NCI-H82 treated with DMSO at 0.1 percent for 48 hours (cell line): ENCODE results near the gene MACC1.

Experiments used
- DNase-seq: peaks from one replicate; lab custom pipeline; 2025; ENCODE audit not compliant: unreplicated experiment; lab: John Stamatoyannopoulos, UW

The MACC1 gene

DNA sequence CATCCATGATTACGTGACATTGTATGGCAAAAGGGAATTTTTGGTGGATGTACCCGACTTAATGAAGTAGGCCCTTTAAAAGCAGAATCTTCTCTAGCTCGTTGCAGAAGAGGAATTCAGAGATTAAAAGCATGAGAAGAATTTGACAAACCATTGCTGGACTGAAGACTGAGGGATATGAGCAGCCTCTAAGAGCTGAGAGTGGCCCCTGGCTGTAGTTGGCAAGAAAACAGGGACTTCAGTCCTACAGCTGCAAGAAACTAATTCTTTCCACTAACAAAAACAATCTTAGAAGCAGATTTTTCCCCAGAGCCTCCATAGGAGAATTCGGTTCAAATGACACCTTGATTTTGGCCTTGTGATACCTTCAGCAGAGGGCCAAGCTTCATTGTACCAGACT lies 34.1 kb downstream of the MACC1 start:
- no peak for DNase-seq

DNA sequence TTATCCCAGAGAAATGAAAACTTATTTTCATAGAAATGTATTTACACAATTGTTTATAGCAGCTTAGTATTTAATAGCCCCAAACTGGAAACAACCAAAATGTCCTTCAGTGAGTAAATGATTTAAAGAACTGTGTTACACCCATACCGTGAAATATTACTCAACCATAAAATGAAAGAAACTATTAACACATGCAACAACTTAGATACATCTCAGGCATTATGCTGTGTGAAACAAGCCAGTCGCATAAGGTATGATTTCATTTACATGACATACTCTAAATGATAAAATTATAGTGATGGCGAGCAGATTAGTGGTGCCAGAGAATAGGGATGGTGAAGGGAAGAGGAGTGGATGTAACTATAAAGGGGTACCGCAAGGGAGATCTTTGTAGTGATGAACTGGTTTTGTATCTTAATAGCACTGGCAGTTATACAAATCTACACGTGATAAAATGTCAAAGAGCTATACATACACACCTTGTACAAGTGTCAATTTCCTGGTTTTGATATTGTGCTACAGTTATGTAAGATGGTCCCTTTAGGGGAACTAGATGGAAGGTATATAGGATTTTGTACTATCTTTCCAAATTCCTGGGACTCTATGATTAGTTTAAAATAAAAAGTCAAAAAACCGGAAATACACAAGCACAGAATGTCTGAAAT lies 40.5 kb downstream of the MACC1 start:
- no peak for DNase-seq

DNA sequence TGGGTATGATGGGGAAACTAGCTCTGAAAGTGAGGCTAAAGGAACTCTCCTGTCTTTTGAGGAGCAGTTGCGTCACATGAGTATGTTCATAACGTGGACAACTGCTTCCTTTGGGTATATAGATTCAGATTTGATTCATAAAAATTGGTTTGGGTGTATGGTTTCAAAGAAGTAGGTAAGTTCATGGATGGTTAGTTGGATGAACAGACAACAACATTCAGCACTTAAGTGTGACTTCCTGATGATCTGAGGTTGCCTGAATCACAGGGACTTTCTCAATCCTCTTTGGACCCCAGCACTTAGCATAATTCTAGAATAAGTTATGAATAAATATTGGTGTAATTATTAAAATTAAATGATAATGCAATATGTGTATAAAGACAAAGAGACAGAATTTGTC lies 43.4 kb downstream of the MACC1 start:
- no peak for DNase-seq

DNA sequence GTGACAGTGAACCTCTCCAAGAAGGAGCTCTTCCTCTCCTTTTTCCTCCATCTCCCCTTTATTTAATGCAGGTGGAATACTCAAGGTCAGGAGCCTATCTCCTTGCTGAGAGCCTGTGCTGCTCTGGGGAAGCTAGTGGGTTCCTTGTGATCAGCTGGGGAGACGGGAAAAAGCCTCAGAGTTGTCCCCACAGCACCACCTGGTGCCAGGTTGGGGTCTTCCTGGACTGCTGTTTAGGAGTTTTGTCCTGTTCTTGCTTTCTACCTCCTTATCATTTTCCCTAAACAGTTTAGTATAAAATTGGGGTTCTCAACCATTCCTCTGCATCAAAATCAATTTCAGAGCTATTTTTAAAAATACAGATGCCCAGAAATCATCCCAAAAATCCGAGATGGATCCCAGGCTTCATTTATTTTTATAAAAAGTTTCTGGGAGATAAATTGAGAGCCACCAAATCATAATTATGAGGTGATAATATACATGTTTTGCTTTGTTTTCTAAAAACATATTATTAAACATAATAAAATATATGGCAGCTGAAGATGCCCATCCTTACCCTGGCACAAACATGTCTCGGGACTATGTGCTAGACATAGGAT lies 44.3 kb downstream of the MACC1 start:
- peak; percentile 47 for DNase-seq

DNA sequence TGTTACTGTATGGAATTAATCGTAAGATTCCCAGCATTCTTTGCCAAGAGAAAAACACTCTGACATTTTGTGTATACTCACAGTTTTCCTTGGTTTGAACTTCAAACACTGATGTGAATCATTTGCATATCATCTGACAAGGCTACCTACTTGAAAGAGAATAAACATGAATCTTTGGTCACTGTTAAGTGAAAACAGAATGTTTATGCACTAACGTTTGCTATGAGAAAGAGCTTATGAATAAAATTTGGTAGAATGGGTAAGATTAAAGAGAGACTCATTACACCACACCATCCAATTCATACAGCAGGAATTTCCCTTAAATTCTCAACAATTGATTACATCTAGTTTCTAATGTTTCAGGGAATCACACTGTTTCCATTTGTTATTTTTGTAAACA lies 46.6 kb downstream of the MACC1 start:
- DNase-seq, result no peak

DNA sequence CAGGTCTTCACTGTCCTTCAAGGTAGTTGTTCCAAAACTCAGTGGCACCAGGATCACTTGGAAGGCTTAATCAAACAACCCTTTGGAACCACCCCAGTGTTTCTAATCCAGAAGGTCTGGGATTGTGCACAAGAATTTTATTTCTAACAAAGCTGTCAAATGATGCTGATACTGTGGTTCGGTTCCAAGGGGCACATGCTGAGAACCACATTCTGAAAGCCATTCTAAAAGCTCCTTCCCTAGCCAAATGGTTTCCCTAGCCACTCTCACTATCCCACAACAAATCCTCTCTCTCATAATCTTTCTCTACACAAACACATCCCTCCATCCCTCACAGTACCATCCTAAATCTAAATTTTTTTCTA lies 52.1 kb downstream of the MACC1 start:
- DNase-seq, result no peak

DNA sequence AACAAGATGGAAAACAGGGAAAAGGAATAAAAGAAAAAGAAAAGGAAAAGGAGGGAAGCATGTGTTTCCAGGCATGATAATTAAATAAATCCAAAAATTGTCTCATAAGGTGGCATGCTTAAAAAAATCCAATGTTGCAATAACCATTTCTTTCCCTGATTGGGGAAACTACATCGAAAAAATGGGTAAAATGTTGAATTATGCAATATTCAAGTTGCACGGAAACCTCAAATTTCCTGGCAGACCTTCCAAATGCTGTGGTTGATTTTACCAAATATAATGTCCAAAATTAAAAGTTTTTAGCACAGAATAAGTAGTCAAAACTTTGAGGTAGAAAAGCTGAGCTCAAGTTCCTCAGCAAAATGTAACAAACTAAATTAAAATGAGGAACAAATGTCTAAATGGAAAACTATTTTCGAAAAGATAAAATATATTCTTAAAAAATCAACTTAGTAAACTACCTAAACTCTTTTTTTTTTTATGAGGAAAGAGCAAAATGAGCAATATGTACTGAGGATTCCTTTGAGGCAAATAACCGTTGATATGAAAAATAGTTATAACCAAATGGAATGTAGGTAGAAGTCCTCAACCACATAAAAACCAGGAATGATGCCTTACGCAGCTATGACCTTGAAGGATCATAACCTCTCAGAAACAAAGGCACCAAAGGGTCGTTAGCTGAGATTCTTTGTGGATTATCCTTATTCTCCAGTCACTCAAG lies 52.6 kb downstream of the MACC1 start:
- DNase-seq, result no peak

DNA sequence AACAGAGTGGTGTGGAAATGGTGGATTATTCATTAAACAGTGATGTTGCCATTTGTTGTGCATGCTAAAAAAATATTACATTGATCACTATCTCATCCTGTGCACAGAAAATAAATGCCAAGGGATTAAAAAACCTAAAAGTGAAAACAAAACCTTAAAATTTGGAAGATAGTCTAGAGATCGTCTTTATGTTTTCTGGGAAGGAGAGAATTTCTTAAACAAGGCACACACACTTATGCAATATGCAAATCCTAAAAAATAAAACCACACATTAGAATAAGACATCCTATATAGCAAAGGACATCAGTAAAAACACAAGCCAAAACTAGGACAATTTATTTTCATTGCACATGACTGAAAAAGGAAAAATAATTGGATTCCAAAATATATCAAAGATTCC lies 54.5 kb downstream of the MACC1 start:
- DNase-seq, result no peak

DNA sequence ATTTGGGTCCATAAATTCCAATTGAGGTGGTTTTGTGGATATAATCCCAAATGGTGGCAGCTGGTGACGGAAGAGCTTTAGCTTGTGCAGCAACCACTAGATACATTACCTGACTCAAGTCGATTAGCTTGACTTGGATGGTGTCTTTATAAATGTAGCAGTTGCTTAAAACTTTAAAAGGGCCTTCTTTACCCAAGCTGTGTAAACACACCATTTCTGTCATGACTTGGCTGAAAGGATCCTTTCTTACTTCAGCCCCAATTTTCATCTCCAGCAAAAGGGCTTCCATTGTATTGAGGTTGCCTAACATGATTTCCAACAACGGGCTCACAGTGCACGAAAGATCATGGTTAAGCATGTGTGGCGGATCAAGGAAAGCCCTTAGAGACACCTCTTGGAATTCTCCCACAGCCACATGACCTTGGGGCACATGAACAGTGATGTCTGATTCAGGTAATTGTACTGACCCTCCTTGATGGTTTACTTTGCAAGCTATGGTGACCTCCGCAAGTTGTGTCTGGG lies 57.9 kb downstream of the MACC1 start:
- no peak for DNase-seq

DNA sequence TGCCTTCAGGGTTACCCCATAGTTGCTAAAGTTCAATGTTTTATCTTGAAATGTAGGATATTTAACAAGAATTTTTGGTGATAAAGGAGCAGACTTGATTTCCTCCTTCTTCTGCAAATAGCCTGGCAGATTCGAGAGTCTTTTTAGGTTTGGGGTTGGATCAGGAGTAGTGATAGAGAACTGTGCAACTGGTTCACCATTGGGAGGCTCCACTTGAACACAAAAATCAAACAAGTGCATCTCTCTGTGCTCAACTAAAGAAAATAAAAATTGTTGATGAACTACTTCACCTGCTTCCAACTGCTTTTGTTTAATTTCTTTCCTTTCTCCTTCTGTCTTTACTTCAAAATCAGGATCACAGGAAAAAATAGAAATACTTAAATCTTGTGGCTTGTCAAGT lies 58.5 kb downstream of the MACC1 start:
- DNase-seq, result no peak

DNA sequence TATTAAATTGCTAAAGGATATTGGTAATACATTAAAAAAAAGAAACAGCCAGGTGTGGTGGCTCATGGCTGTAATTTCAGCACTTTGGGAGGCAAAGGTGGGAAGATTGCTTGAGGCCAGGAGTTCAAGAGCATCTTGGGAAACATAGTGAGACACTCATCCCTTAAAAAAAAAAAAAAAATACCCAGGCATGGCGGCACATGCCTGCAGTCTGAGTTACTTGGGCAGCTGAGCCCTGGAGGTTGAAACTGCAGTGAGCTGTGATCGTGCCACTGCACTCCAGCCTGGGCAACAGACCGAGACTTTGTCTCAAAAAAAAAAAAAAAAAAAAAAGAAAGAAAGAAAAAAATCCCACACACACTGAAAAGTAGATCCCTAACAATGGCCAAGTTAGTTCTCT lies 59.7 kb downstream of the MACC1 start:
- no peak for DNase-seq

DNA sequence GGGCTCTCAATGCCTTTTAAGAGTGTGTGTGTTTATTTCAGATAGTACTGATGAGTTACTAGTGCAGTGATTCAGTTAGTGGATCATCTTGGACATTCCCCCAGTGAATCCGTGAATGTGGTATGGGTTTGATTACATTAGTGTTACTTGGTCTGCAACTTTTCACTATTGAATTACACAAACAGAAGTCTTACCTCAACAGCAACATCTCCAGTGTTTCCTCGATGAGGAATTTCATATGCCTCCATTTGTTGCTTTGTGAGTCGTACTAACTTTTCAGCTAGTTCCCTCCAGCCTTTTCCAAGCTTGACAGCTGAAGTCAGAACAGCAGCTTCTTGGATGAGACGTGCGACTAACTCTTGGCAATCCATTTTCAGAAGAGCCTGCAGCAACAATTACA lies 63.2 kb downstream of the MACC1 start:
- no peak for DNase-seq

DNA sequence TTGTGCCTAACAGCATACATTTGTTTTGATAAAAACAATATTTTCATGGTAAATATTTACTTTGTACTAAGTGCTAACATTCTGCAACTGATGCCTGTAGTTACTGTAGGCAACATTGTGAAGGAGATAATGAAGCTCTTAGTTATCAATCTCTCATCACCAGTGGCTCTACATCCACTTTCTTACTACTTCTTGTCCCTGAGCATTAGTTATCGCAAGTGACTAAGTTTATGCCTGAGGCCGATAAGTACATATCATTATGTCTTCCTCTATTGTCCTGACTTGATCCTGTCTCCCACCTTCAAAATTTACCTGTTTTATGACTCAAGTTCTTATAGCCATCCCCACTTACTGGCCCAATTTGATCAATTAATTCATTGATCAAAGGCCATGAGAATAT lies 63.6 kb downstream of the MACC1 start:
- no peak for DNase-seq

DNA sequence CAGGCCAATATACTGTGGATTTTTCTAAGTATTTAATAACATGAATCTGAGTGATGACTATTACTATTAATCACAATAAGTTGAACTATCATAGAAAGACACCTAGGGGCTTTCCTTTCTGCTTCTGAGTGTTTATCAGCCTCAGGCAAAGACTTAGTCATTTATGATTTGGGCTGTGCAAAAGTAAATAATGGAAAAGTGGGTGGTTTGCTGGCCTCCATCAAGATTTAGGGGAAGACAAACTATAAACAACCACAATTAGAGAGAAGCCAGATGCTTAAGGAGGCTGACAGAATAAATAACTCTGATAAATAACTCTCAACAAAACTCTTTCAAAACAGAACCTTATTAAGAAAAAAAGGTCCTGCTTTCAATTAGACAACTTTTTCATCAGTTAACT lies 64.7 kb downstream of the MACC1 start:
- no peak for DNase-seq

DNA sequence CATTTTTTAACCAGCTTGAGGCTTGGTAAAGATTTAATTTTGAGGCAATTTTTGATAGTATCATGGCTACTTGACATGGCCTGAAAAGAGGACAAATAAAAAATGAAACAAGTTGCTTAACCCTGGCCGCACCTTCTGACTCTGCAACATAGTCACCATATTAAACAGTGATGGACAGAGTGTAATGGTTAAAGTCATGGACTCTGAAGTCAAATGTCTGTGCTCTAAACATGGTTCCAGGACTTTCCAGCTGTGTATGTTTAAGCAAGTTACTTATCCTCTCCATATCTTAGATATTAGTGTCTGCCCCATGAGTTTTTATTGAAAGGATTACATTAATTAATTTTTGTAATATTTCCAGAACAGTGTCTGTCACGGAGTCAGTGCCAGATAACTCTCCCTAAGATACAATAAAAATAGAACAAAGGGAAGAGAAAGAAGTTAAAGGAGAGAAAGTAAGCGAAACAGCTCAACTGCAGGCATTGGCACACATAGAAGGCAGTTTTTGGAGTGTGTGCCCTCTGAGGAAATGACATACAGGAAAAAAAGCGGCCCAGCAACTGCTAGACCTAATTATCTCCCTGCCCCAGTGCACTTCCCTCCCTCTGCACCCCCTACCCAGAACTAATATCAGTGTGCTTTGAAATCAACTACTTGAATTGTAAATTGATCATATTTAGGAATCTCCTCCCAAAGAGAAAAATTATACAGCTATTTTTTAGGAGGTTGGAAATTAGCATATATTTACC lies 65.3 kb downstream of the MACC1 start:
- no peak for DNase-seq

DNA sequence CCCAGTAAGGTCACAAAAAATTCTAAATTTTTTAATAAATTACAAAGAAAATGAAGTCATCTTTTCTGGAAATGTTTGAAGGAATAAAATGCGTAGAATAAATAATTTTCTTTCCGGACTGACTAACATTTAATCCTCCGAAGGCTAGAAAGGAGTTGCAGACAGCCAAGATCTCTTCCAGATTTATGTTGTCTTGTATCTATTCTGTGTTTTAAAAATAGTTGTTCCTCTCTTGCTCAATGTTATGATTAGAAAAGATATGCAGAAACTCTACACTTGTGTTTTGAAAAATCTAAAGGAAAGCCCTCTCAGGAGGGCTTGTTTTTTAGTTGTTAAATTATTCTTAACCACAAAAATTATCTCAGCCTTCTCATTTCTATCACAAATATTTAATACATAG lies 70.7 kb downstream of the MACC1 start:
- no peak for DNase-seq

DNA sequence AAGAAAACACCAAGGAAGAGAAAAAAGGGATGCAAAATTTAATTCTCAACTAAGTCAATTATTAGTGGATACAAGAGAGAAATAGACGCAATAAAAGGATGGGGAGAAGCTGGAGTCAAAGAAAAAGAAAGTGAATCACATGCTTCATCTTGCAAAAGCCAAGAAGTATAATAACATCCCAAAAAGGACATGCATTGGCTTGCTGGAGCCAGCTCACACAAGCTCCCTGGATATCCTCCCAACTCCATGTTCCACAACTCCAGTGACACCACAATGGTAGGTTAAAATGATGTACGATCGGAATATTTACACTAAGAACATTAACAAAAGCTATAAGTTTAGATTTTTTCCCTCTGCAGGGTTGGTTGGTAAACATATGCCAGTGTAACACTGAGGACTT lies 72.4 kb downstream of the MACC1 start:
- no peak for DNase-seq

DNA sequence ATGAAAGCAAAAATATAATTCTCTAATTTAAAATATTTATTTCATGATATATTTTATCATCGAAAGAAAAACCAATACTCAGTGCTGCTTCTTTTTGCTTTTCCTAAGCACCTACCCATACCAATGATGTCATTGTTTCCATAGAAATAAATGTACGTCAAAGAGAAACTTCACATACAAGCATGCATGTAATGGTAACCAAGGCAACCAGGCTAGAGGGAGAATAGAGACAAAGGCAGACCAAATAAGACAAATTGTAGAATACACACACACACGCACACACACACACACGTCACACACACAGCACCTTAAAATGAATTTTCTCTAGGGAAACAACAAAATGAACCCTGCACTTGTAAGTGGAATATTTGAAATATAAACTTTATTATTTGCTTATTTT lies 75.5 kb downstream of the MACC1 start:
- no peak for DNase-seq

DNA sequence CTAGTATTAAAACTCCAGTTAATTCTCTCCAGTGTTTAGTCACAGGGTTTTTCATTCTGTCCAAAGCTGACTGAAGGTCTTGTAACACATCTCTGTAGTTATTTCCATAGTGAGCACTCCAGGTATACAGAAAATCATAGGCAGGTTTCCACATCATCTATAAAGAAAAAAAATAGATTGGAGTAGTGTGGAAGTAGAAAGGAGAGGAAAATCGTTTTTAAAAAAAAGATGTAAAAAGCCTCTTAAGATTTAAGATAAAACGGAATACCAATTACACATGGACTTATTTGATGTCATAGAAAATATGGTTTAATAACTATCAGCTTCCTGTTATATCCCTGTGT lies 76.2 kb downstream of the MACC1 start:
- DNase-seq, result no peak

DNA sequence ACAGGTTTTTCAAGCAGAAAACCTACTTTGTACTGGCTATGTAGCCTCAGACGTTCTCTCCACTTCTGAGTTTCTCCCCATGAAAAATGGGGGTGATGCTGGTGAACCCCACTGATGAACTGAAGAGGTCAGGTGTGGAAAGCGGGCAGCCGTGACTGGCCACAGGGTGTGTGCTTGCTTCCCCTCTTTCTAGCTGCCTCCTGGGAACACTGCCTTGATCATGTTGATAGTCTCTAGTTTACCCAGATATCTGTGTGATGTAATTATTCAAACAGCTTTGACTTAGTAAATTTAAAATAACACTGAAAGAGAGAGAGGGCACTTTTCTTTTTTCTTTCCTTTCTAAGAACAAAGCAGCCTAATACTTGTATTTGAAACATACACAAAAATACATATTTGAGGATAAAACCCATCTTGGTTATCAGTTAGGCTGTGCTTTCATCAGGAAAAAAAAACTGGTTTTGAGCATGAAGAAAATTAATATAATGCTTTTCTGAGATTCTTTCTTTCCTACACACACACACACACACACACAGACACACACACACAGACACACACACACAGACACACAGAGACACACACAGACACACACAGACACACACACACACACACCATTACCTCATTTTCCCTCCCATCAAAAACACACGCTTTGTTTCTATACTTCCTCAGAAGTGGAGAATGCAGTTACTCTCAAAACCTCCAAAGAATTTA lies 76.7 kb downstream of the MACC1 start:
- DNase-seq, result no peak

DNA sequence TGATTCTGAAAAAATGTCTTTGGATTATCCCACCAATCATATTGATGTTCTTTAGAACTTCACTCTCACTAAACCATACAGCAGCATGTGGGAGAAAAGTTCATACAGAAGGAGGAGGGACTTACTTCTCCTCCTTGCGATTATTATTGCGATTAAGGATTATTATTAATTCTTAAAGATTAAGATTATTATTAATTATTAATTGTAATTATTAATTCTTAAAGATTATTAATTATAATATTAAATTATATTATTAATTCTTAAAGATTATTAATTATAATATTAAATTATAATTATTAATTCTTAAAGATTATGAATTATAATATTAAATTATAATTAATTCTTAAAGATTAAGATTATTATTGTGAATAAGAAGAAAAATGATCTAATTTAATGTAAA lies 80.5 kb downstream of the MACC1 start:
- no peak for DNase-seq
